ENCODE measurements around the gene UMODL1. TPM values are rescaled to one million over a fixed set of nuclear protein-coding genes. Genes with fewer than 3 reads are reported as not detected.
A peak's percentile ranks its signal among the peaks of the same experiment; 100 is the strongest.

The UMODL1 gene
- polyA plus RNA-seq, 2 donors: 0.12 to 0.18 TPM

- no peak overlapping the region for H3K4me3 ChIP-seq (ENCODE audit: low read depth in 1 of 2, low read length in 2 of 2)
- H3K4me1 ChIP-seq (ENCODE audit: control insufficient read depth in 2 of 2, insufficient read depth in 2 of 2, low read length in 1 of 2): peaks cover 0 to 12% of the 10 kb centered on the region in 2 donors
- H3K9me3 ChIP-seq (ENCODE audit: control insufficient read depth in 2 of 2, insufficient read depth in 1 of 2, low read depth in 1 of 2, low read length in 1 of 2): no peaks in the 10 kb centered on the region
- H3K27me3 ChIP-seq (ENCODE audit: control insufficient read depth in 1 of 2, insufficient read depth in 2 of 2, low read length in 2 of 2): no peaks in the 10 kb centered on the region
- H3K36me3 ChIP-seq (ENCODE audit: control insufficient read depth in 2 of 2, insufficient read depth in 2 of 2, low read length in 1 of 2): no peaks in the 10 kb centered on the region
- H3K27ac ChIP-seq (ENCODE audit: low read depth in 2 of 2, low read length in 1 of 2): peak overlapping the region in 1 of 2 donors; percentile 20
- 71 to 74% methylated on average over 11 of the region's 11 CpGs for WGBS, 2 donors
Observed at GRCh38 chr21:42057851-42058437, 13.2 kb upstream of the UMODL1 start.

DNA sequence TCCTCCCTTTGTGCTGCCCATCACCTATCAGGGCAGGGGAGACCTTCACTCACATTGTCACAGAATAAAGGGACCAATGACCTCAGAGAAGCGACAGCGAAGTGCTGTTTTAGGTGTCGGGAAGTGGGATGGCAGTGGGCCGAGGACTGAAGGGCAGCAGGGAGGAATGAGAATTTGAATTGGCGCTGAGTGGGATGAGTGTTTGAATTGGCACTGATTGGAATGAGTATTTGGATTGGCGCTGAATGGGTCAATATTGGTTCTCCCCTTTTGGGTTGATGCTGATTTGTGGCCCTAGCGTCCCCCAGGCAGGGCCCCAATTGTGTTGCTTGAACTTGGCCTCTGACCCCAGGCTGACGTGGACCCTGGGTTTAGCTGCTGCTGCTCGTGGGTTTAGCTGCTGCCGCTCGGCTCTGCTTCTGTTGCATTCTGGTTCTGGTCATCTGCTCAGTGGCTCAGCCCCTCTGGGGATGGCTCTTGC is 12.4 kb upstream of the UMODL1 start:
- peaks cover 0 to 18% of the 10 kb centered on the region in 2 donors for H3K4me1 ChIP-seq (ENCODE audit: control insufficient read depth in 2 of 2, insufficient read depth in 2 of 2, low read length in 1 of 2)
- H3K27me3 ChIP-seq (ENCODE audit: control insufficient read depth in 1 of 2, insufficient read depth in 2 of 2, low read length in 2 of 2): no peaks in the 10 kb centered on the region
- H3K36me3 ChIP-seq (ENCODE audit: control insufficient read depth in 2 of 2, insufficient read depth in 2 of 2, low read length in 1 of 2): no peaks in the 10 kb centered on the region
- no peak overlapping the region for H3K4me3 ChIP-seq (ENCODE audit: low read depth in 1 of 2, low read length in 2 of 2)
- H3K9me3 ChIP-seq (ENCODE audit: control insufficient read depth in 2 of 2, insufficient read depth in 1 of 2, low read depth in 1 of 2, low read length in 1 of 2): no peaks in the 10 kb centered on the region
- no peak overlapping the region for H3K27ac ChIP-seq (ENCODE audit: low read depth in 2 of 2, low read length in 1 of 2)
- 96 to 97% methylated on average over 11 of the region's 11 CpGs for WGBS, 2 donors

DNA sequence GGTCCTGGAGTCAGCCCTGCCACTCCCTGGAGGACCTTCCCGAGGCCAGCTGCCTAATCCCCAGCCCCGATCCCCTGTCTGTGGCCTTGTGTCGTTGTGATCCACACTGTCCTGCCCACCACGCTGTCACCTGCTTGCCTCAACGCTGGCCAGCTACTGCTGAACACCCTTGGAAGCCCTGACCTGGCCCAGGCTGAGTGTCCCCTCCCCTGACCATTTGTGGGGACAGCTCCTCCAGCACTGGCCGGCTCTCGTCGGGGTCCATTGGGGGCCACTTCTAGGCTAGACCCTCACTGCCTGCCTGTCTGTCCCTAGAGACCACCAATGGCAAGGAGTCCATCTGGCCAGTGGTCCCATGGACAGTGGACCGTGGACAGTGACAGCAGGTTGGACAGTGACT is 12.0 kb upstream of the UMODL1 start:
- Histone ChIP-seq H3K4me3 (ENCODE audit: low read depth in 1 of 2, low read length in 2 of 2) (no peak overlapping the region), H3K36me3 (ENCODE audit: control insufficient read depth in 2 of 2, insufficient read depth in 2 of 2, low read length in 1 of 2) (no peaks in the 10 kb centered on the region), H3K4me1 (ENCODE audit: control insufficient read depth in 2 of 2, insufficient read depth in 2 of 2, low read length in 1 of 2) (peaks cover 0 to 19% of the 10 kb centered on the region in 2 donors), H3K27ac (ENCODE audit: low read depth in 2 of 2, low read length in 1 of 2) (no peak overlapping the region), H3K27me3 (ENCODE audit: control insufficient read depth in 1 of 2, insufficient read depth in 2 of 2, low read length in 2 of 2) (no peaks in the 10 kb centered on the region), H3K9me3 (ENCODE audit: control insufficient read depth in 2 of 2, insufficient read depth in 1 of 2, low read depth in 1 of 2, low read length in 1 of 2) (no peaks in the 10 kb centered on the region)
- 90 to 93% methylated on average over 9 of the region's 9 CpGs for WGBS, 2 donors

GRCh38 chr21:42059721-42060120 is 11.4 kb upstream of the UMODL1 start:
- 89 to 90% methylated on average over 10 of the region's 10 CpGs for WGBS, 2 donors
- H3K27ac ChIP-seq (ENCODE audit: low read depth in 2 of 2, low read length in 1 of 2): no peak overlapping the region
- peaks cover 0 to 19% of the 10 kb centered on the region in 2 donors for H3K4me1 ChIP-seq (ENCODE audit: control insufficient read depth in 2 of 2, insufficient read depth in 2 of 2, low read length in 1 of 2)
- no peak overlapping the region for H3K4me3 ChIP-seq (ENCODE audit: low read depth in 1 of 2, low read length in 2 of 2)
- no peaks in the 10 kb centered on the region for H3K27me3 ChIP-seq (ENCODE audit: control insufficient read depth in 1 of 2, insufficient read depth in 2 of 2, low read length in 2 of 2)
- no peaks in the 10 kb centered on the region for H3K9me3 ChIP-seq (ENCODE audit: control insufficient read depth in 2 of 2, insufficient read depth in 1 of 2, low read depth in 1 of 2, low read length in 1 of 2)
- no peaks in the 10 kb centered on the region for H3K36me3 ChIP-seq (ENCODE audit: control insufficient read depth in 2 of 2, insufficient read depth in 2 of 2, low read length in 1 of 2)

DNA sequence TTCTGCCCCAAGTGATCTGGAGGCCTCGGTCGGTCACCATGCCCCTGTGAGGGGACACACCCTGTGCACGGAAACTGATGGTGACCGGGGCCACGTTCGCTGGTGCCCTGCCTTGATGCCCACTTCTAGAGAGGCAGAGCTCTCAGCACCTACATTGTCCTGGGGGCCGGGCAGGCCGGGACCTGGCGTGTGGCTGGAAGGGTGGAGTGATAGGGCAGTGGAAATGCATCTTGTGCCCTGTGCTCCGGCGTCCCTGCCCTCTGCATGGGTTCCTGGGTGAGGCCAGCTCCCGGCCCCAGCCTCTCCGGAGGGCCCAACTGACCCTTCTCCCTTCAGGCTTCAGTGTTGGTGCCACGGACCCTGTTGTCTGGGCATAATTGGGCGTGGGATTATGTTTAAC is 11.0 kb upstream of the UMODL1 start:
- Histone ChIP-seq H3K4me3 (ENCODE audit: low read depth in 1 of 2, low read length in 2 of 2) (no peak overlapping the region), H3K36me3 (ENCODE audit: control insufficient read depth in 2 of 2, insufficient read depth in 2 of 2, low read length in 1 of 2) (no peaks in the 10 kb centered on the region), H3K27me3 (ENCODE audit: control insufficient read depth in 1 of 2, insufficient read depth in 2 of 2, low read length in 2 of 2) (no peaks in the 10 kb centered on the region), H3K4me1 (ENCODE audit: control insufficient read depth in 2 of 2, insufficient read depth in 2 of 2, low read length in 1 of 2) (peaks cover 0 to 21% of the 10 kb centered on the region in 2 donors), H3K27ac (ENCODE audit: low read depth in 2 of 2, low read length in 1 of 2) (no peak overlapping the region), H3K9me3 (ENCODE audit: control insufficient read depth in 2 of 2, insufficient read depth in 1 of 2, low read depth in 1 of 2, low read length in 1 of 2) (no peaks in the 10 kb centered on the region)
- 96 to 97% methylated on average over 15 of the region's 15 CpGs for WGBS, 2 donors

GRCh38 chr21:42061195-42061985 is 9.7 kb upstream of the UMODL1 start:
- Histone ChIP-seq H3K27ac (ENCODE audit: low read depth in 2 of 2, low read length in 1 of 2) (no peak overlapping the region), H3K27me3 (ENCODE audit: control insufficient read depth in 1 of 2, insufficient read depth in 2 of 2, low read length in 2 of 2) (no peaks in the 10 kb centered on the region), H3K36me3 (ENCODE audit: control insufficient read depth in 2 of 2, insufficient read depth in 2 of 2, low read length in 1 of 2) (no peaks in the 10 kb centered on the region), H3K4me3 (ENCODE audit: low read depth in 1 of 2, low read length in 2 of 2) (no peak overlapping the region), H3K9me3 (ENCODE audit: control insufficient read depth in 2 of 2, insufficient read depth in 1 of 2, low read depth in 1 of 2, low read length in 1 of 2) (no peaks in the 10 kb centered on the region), H3K4me1 (ENCODE audit: control insufficient read depth in 2 of 2, insufficient read depth in 2 of 2, low read length in 1 of 2) (peaks cover 0 to 20% of the 10 kb centered on the region in 2 donors)
- 77 to 78% methylated on average over 20 of the region's 20 CpGs for WGBS, 2 donors

DNA sequence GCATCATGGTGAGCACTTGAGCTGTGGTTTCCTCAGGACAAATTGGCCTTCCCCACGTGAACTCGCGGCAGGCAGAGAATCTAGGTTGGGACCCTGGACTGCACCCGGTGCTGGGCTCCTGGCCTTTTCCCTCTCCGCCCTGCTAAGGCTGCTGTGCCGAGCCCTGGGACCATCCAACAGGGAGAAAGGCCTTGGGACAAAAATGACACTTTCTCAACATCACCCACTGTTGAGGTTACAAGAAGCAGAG is 9.2 kb upstream of the UMODL1 start:
- H3K27ac ChIP-seq (ENCODE audit: low read depth in 2 of 2, low read length in 1 of 2): no peak overlapping the region

GRCh38 chr21:42062236-42063022 is 8.7 kb upstream of the UMODL1 start:
- Histone ChIP-seq H3K4me1 (ENCODE audit: control insufficient read depth in 2 of 2, insufficient read depth in 2 of 2, low read length in 1 of 2) (peaks cover 0 to 16% of the 10 kb centered on the region in 2 donors), H3K27me3 (ENCODE audit: control insufficient read depth in 1 of 2, insufficient read depth in 2 of 2, low read length in 2 of 2) (no peaks in the 10 kb centered on the region), H3K4me3 (ENCODE audit: low read depth in 1 of 2, low read length in 2 of 2) (no peak overlapping the region), H3K36me3 (ENCODE audit: control insufficient read depth in 2 of 2, insufficient read depth in 2 of 2, low read length in 1 of 2) (no peaks in the 10 kb centered on the region), H3K27ac (ENCODE audit: low read depth in 2 of 2, low read length in 1 of 2) (no peak overlapping the region), H3K9me3 (ENCODE audit: control insufficient read depth in 2 of 2, insufficient read depth in 1 of 2, low read depth in 1 of 2, low read length in 1 of 2) (no peaks in the 10 kb centered on the region)
- 56% methylated on average over 31 of the region's 31 CpGs for WGBS, 2 donors

More for the DNA sequence above, 9.2 kb upstream of the UMODL1 start:
- Histone ChIP-seq H3K36me3 (ENCODE audit: control insufficient read depth in 2 of 2, insufficient read depth in 2 of 2, low read length in 1 of 2) (no peaks in the 10 kb centered on the region), H3K9me3 (ENCODE audit: control insufficient read depth in 2 of 2, insufficient read depth in 1 of 2, low read depth in 1 of 2, low read length in 1 of 2) (no peaks in the 10 kb centered on the region), H3K27me3 (ENCODE audit: control insufficient read depth in 1 of 2, insufficient read depth in 2 of 2, low read length in 2 of 2) (no peaks in the 10 kb centered on the region), H3K4me3 (ENCODE audit: low read depth in 1 of 2, low read length in 2 of 2) (no peak overlapping the region), H3K4me1 (ENCODE audit: control insufficient read depth in 2 of 2, insufficient read depth in 2 of 2, low read length in 1 of 2) (peaks cover 0 to 18% of the 10 kb centered on the region in 2 donors)
- WGBS, 2 donors: 75 to 78% methylated on average over 6 of the region's 6 CpGs

- Histone ChIP-seq H3K36me3 (ENCODE audit: control insufficient read depth in 2 of 2, insufficient read depth in 2 of 2, low read length in 1 of 2) (no peaks in the 10 kb centered on the region), H3K27ac (ENCODE audit: low read depth in 2 of 2, low read length in 1 of 2) (no peak overlapping the region), H3K27me3 (ENCODE audit: control insufficient read depth in 1 of 2, insufficient read depth in 2 of 2, low read length in 2 of 2) (no peaks in the 10 kb centered on the region), H3K4me1 (ENCODE audit: control insufficient read depth in 2 of 2, insufficient read depth in 2 of 2, low read length in 1 of 2) (peaks cover 0 to 12% of the 10 kb centered on the region in 2 donors), H3K4me3 (ENCODE audit: low read depth in 1 of 2, low read length in 2 of 2) (no peak overlapping the region), H3K9me3 (ENCODE audit: control insufficient read depth in 2 of 2, insufficient read depth in 1 of 2, low read depth in 1 of 2, low read length in 1 of 2) (no peaks in the 10 kb centered on the region)
- WGBS, 2 donors: 24 to 28% methylated on average over 4 of the region's 4 CpGs
Observed at GRCh38 chr21:42063191-42063570, 7.9 kb upstream of the UMODL1 start.

Data from esophagus (tissue), 2 donors.